Activated naive CD8-positive, alpha-beta T cell treated with anti-CD3 and anti-CD28 coated beads, Interleukin-2, amount 50 U/mL, for 24 hours (primary cell): ENCODE data around the gene PRTG.
"Not testable (repeated sequence)": the region's sequence is repeated elsewhere in the genome, so short reads cannot be mapped to it uniquely, and the experiment has no call there.

Source experiments
- ATAC-seq: fragments of 150-1000 bp; cut with Tn5 transposase; one replicate; pipeline ENCODE4 v1.10.0; 2021
- DNase-seq: peaks from one replicate; pipeline ENCODE4 v3.0.0; 2021
- H3K27ac Mint-ChIP-seq: one replicate; pipeline ENCODE4 v1.8.0; 2021; ENCODE audit warnings: mild to moderate bottlenecking, mixed read lengths
- H3K27me3 Mint-ChIP-seq: one replicate; pipeline ENCODE4 v1.8.0; 2021; ENCODE audit warnings: mixed read lengths
- H3K36me3 Mint-ChIP-seq: one replicate; pipeline ENCODE4 v1.8.0; 2021; ENCODE audit warnings: low read depth, mixed read lengths
- H3K4me1 Mint-ChIP-seq: one replicate; pipeline ENCODE4 v1.8.0; 2021; ENCODE audit warnings: mixed read lengths
- H3K4me3 Mint-ChIP-seq: one replicate; pipeline ENCODE4 v1.8.0; 2021; ENCODE audit warnings: mild to moderate bottlenecking, moderate library complexity, mixed read lengths
- H3K9me3 Mint-ChIP-seq: one replicate; pipeline ENCODE4 v1.8.0; 2021; ENCODE audit warnings: mixed read lengths

The PRTG gene

DNA sequence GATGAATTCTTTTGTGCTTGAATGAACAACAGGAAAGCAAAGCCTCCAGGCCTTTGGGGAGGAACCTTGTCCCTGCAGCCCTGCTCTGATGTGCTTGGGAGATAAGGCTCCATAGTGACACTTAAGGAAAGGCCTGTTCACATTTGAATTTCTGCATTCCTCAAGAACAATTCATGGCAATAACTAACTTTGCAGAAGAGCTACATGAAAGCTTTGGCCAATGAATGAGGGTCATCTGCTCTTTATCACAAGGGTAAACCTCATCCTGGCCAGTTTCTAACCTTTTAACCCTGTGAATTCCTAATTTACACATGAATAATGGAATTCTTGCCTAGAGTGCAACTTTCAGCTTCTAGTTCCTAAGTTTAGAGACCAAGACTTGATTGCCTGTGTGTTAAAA is 5.6 kb downstream of the PRTG start:
- Mint-ChIP-seq H3K9me3 (no peaks in the 10 kb centered on the region), H3K27ac (no peak overlapping the region), H3K4me1 (no peaks in the 10 kb centered on the region), H3K36me3 (no peaks in the 10 kb centered on the region), H3K4me3 (no peak overlapping the region), H3K27me3 (peaks cover 27% of the 10 kb centered on the region)
- no peak for ATAC-seq
- no peak for DNase-seq

DNA sequence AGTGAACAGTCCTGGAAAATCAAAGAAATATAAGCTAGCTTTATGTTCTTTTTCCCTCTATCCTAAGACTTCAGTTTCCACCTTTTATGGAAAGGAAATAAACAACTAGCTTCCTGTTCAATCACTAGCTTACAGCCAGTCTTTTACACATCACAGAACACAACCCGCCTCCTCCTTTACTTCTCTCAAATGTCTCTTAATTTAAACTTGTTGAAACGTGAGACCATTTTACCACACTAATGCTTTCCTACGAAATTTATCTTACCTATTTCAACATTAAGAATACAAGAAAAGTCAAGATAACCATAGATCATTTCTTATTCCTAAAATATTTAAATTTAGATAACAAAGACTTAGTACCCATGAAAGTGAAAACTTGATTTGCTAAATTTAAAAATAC is 6.2 kb downstream of the PRTG start:
- H3K27me3 Mint-ChIP-seq, result peaks cover 31% of the 10 kb centered on the region
- H3K4me3 Mint-ChIP-seq, result no peak overlapping the region
- DNase-seq (no peak), ATAC-seq (no peak)
- H3K27ac Mint-ChIP-seq, result no peak overlapping the region
- no peaks in the 10 kb centered on the region for H3K4me1 Mint-ChIP-seq
- no peaks in the 10 kb centered on the region for H3K36me3 Mint-ChIP-seq
- no peaks in the 10 kb centered on the region for H3K9me3 Mint-ChIP-seq

DNA sequence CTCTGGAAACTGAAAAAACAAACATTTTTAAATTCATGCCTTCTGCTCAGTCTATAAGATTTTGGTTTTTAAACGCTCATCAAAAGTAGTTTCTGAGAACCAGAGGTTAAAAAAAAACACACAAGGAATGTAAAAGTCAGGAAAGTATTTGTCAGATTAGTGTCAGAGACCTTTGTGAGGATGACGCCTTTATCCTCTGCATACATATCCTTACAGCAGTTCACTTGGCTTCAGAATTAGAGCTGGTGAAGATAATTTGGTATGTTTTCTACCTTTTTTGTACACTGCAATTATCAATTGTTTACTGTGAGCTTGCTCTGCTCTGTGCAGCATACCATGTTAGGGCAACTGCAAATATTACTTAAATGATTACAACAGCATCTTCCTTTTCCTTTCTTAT is 8.3 kb downstream of the PRTG start:
- H3K27me3 Mint-ChIP-seq, result peaks cover 30% of the 10 kb centered on the region
- no peaks in the 10 kb centered on the region for H3K36me3 Mint-ChIP-seq
- no peaks in the 10 kb centered on the region for H3K9me3 Mint-ChIP-seq
- H3K4me1 Mint-ChIP-seq, result no peaks in the 10 kb centered on the region
- DNase-seq, result no peak
- no peak for ATAC-seq
- no peak overlapping the region for H3K4me3 Mint-ChIP-seq
- no peak overlapping the region for H3K27ac Mint-ChIP-seq

DNA sequence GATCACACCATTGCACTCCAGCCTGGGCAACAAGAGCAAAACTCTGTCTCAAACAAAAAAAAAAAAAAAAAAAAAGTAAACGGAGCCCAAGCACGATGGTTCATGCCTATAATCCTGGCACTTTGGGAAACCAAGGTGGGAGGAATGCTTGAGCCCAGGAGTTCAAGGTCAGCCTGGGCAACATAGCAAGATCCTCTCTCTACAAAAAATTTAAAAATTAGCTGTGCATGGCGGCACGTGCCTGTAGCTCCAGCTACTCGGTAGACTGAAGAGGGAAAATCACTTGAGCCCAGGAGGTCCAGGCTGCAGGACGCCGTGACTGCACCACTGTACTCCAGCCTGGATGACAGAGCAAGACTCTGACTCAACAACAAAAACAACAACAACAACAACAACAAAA is 9.5 kb downstream of the PRTG start:
- not testable (repeated sequence) for H3K4me1 Mint-ChIP-seq, H3K4me3 Mint-ChIP-seq, ATAC-seq, H3K36me3 Mint-ChIP-seq, H3K9me3 Mint-ChIP-seq, DNase-seq, H3K27ac Mint-ChIP-seq
- H3K27me3 Mint-ChIP-seq, result peaks cover 23% of the 10 kb centered on the region

DNA sequence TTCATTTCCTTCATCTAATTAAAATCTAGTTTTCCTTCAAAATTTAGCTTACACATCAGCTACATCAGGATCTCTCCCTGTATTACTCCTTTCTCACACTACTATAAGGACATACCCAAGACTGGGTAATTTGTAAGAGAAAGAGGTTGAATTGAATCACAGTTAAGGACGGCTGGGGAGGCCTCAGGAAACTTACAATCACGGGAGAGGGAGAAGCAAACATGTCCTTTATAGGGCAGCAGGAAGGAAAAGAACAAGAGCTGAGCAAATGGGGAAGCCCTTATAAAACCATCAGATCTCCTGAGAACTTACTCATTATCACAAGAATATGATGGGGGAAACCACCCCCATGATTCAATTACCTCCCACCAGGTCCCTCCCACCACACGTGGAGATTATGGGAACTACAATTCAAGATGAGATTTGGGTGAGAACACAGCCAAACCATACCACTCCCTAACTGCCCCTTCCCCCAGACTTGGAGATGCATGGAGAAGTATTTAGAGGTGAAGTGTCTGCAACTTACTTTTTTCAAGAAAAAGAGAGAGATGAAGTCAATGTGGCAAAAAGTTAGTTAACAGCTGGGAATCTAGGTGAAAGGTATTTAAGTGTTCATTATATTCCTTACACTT is 21.3 kb downstream of the PRTG start:
- no peaks in the 10 kb centered on the region for H3K36me3 Mint-ChIP-seq
- H3K4me1 Mint-ChIP-seq, result peaks cover 3% of the 10 kb centered on the region
- H3K27ac Mint-ChIP-seq, result no peak overlapping the region
- H3K9me3 Mint-ChIP-seq, result no peaks in the 10 kb centered on the region
- no peak for DNase-seq
- ATAC-seq, result no peak
- peaks cover 40% of the 10 kb centered on the region for H3K27me3 Mint-ChIP-seq
- no peak overlapping the region for H3K4me3 Mint-ChIP-seq

DNA sequence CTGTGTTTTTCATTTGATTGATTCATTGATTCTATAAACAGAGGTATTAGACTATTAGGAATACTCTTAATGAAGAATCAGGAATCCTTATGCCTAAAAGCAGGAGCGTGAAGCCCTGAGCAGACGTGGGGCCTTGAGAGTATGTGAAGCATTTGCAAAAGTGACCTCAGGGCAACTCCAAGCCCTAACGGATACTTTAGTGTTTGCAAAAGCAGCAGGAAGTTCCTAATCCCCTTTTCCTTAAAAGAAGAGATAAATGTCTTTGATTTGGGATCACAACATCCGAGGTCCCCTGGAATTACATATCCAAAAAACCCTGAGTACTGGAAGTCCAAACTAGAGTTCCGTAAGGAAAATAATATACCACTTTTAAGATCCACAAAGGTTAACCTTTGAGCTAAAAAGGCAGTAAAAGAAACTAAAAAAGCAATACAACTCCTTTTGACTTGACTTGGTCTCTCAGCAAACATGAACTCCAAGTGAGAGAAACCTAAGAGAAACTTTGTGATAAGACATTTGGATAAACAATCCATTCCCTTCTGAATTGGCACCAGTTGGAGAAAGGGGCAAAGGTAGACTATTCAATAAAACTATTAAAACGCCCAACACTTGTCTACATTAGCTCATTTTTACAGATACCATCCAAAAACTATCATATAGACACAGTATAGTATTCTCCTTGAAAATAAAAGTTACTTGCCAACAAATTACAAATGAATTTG is 27.4 kb downstream of the PRTG start:
- ATAC-seq (no peak), DNase-seq (no peak)
- Mint-ChIP-seq H3K4me3 (no peak overlapping the region), H3K4me1 (no peaks in the 10 kb centered on the region), H3K27me3 (peaks cover 6% of the 10 kb centered on the region), H3K36me3 (no peaks in the 10 kb centered on the region), H3K9me3 (no peaks in the 10 kb centered on the region), H3K27ac (no peak overlapping the region)

DNA sequence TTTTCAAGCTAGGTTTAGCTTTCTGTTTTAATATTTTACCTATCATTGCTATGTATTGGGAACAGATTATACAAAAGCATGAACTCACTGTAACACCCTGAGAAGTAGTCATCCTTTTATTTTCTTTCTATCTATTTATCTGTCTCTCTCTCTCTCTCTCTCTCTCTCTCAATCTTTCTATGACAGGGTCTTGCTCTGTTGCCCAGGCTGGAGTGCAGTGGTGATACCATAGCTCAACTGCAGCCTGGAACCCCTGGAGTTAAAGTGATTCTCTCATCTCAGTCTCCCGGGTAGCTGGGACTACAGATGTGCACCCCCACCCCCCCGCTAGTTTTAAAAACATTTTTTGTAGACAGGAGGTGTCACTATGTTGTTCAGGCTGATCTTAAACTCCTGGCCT is 28.9 kb downstream of the PRTG start:
- Mint-ChIP-seq H3K27ac (no peak overlapping the region), H3K4me3 (no peak overlapping the region), H3K27me3 (peaks cover 3% of the 10 kb centered on the region), H3K36me3 (no peaks in the 10 kb centered on the region), H3K4me1 (no peaks in the 10 kb centered on the region), H3K9me3 (no peaks in the 10 kb centered on the region)
- no peak for DNase-seq
- no peak for ATAC-seq

DNA sequence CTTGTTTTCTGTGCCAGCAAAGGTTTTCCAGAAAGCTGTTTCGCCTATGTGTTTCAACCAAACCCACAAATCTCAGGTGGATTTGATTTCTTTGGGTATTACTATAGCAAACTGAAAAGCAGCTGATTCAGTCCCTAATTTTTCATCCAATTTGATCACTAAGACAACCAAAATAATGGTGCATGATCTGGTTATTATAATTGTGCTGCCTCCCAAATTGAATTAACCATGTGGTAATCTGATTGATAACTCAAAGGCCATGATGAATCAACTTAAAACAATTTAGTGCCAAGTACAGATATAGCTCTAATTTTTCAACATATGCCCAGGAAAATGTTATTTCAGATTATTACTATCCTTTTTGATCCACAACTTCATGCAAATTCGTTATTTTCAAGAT is 30.6 kb downstream of the PRTG start:
- Mint-ChIP-seq H3K4me1 (no peaks in the 10 kb centered on the region), H3K27me3 (peaks cover 2% of the 10 kb centered on the region), H3K36me3 (no peaks in the 10 kb centered on the region), H3K27ac (no peak overlapping the region), H3K9me3 (no peaks in the 10 kb centered on the region), H3K4me3 (no peak overlapping the region)
- DNase-seq, result no peak
- ATAC-seq, result no peak

DNA sequence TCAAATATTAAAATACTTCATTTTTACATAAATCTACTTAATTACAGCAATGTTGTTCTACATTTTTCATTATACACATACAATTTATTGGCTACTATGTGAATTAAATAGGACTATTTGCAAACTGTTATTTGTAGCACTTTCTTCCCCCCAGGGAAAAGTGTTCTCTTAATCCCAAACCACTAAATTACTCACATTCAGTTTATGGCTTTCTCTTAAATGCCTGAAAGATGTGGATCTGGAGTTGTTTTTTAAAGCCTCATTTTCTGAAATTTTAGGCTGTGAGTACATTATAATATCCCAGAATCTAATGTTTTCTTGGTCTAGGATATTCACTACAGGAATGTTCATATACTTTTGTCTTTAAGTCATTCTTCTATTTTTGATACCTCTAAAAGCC is 32.7 kb downstream of the PRTG start:
- no peak for DNase-seq
- Mint-ChIP-seq H3K27ac (no peak overlapping the region), H3K9me3 (no peaks in the 10 kb centered on the region), H3K4me1 (no peaks in the 10 kb centered on the region), H3K36me3 (no peaks in the 10 kb centered on the region), H3K27me3 (peaks cover 7% of the 10 kb centered on the region), H3K4me3 (no peak overlapping the region)
- no peak for ATAC-seq

DNA sequence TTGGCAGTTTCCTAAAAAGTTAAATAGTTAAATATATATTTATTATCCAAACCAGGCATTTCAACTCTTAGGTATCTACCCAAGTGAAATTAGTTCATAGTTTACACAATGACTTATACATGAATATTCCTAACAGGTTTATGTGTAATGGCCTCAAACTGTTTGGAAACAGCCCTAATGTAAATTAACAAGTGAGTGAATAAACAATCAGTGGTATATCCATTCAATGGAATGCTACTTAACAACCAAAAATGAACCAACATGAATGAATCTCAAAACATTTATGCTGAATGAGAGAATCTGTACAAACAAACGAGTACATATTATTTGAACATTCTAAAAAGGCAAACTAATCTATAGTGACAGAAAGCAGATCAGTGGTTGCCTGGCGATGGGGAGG is 33.5 kb downstream of the PRTG start:
- Mint-ChIP-seq H3K36me3 (no peaks in the 10 kb centered on the region), H3K27me3 (peaks cover 7% of the 10 kb centered on the region), H3K4me1 (no peaks in the 10 kb centered on the region), H3K4me3 (no peak overlapping the region), H3K27ac (no peak overlapping the region), H3K9me3 (no peaks in the 10 kb centered on the region)
- ATAC-seq, result no peak
- no peak for DNase-seq

DNA sequence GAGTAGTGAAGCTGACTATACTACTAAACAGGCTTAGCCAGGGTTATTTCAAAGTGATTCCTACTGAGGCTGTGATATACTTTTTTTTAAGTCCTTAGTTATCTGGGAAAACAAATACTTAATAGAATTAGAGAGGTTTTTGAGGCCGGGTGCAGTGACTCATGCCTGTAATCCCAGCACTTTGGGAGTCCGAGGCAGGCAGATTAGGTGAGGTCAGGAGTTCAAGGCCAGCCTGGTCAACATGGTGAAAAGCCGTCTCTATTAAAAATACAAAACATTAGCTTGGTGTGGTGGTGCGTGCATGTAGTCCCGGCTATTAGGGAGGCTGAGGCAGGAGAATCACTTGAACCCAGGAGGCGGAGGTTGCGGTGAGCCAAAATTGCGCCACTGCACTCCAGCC is 34.2 kb downstream of the PRTG start:
- H3K9me3 Mint-ChIP-seq, result no peaks in the 10 kb centered on the region
- no peak overlapping the region for H3K4me3 Mint-ChIP-seq
- ATAC-seq (no peak), DNase-seq (no peak)
- no peaks in the 10 kb centered on the region for H3K36me3 Mint-ChIP-seq
- peaks cover 7% of the 10 kb centered on the region for H3K27me3 Mint-ChIP-seq
- H3K4me1 Mint-ChIP-seq, result peaks cover 2% of the 10 kb centered on the region
- H3K27ac Mint-ChIP-seq, result no peak overlapping the region

DNA sequence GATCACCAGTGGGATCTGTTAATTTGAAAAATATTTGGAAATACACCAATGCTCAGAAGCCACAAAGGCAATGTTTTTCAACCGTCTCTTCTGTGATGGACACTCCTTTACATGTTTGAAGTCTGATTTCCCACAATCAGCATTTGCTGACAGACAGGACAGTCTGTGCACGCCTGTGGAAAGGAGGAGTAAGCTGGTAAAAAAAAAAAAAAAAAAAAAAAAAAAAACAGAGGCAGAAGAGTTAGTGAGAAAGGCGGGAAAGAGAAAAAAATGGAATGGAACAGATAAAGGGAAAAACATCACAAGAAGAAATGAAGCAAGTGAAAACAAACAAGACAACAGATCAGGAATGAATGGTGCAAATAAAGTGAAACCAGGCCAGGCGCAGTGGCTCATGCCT is 35.0 kb downstream of the PRTG start:
- no peak for DNase-seq

DNA sequence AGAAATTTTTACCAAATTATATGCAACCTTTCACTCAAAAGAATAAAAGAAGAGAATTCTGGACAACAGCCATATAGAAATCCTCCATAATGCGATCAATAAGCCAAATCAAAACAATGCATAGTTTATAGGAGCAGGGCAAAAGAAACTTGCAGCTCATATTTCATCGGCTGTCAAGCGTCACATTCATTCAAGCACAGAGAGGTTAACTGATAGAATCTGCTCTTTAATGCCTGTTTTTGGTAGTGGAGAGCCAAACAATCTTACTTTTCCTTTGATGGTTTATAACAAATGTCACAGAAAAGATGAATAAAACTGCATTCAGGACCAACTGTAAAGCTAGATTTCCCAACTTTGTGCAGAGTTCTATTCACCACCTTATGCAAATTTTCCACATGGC is 35.4 kb downstream of the PRTG start:
- DNase-seq (no peak), ATAC-seq (no peak)
- peaks cover 7% of the 10 kb centered on the region for H3K27me3 Mint-ChIP-seq
- no peaks in the 10 kb centered on the region for H3K36me3 Mint-ChIP-seq
- no peak overlapping the region for H3K4me3 Mint-ChIP-seq
- no peak overlapping the region for H3K27ac Mint-ChIP-seq
- no peaks in the 10 kb centered on the region for H3K9me3 Mint-ChIP-seq
- H3K4me1 Mint-ChIP-seq, result peaks cover 2% of the 10 kb centered on the region

More for the DNA sequence above, 35.0 kb downstream of the PRTG start:
- Mint-ChIP-seq H3K9me3 (no peaks in the 10 kb centered on the region), H3K27me3 (peaks cover 7% of the 10 kb centered on the region), H3K4me3 (no peak overlapping the region), H3K36me3 (no peaks in the 10 kb centered on the region), H3K4me1 (peaks cover 2% of the 10 kb centered on the region), H3K27ac (no peak overlapping the region)
- no peak for ATAC-seq

DNA sequence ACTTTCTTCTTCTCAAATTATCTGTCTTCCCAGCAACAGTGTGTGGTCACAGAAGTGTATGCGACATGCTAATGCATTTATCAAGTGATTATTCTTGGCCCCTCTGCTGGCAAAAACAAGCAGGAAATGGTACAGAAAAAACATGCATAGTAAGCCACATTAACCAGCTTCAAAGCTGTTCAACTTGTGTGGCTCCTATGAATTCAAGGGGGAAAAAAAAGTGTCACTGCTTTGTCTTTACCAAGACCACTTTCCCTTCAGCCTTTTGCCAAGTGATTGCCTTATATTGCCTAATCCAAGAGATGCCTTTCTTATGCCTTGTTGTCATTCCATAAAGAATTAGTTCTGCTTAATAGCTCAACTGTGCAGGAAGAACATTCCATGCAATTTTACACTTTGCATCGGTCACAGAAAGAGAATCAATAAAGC is 39.1 kb downstream of the PRTG start:
- no peak overlapping the region for H3K4me3 Mint-ChIP-seq
- H3K27me3 Mint-ChIP-seq, result peaks cover 7% of the 10 kb centered on the region
- H3K27ac Mint-ChIP-seq, result no peak overlapping the region
- no peaks in the 10 kb centered on the region for H3K9me3 Mint-ChIP-seq
- H3K4me1 Mint-ChIP-seq, result peaks cover 2% of the 10 kb centered on the region
- no peak for ATAC-seq
- no peaks in the 10 kb centered on the region for H3K36me3 Mint-ChIP-seq
- no peak for DNase-seq

DNA sequence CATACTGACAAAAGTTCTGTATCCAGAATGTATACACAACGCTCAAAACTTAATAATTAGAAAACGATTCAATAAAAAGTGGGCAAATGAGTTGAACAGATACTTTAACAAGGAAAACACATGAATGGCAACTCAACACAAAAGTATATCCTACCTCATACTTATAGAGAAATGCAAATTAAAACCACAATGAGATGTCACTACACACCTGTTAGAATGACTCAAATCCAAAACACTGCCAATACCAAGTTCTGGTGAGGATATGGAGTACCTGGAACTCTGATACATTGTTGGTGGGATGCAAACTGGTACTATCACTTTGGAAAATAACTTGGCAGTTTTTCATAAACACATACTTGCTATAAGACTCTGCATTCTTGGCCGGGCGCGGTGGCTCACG is 42.1 kb downstream of the PRTG start:
- Mint-ChIP-seq H3K27ac (no peak overlapping the region), H3K4me3 (no peak overlapping the region), H3K27me3 (peaks cover 5% of the 10 kb centered on the region), H3K36me3 (no peaks in the 10 kb centered on the region), H3K9me3 (no peaks in the 10 kb centered on the region), H3K4me1 (peaks cover 2% of the 10 kb centered on the region)
- DNase-seq (no peak), ATAC-seq (no peak)

DNA sequence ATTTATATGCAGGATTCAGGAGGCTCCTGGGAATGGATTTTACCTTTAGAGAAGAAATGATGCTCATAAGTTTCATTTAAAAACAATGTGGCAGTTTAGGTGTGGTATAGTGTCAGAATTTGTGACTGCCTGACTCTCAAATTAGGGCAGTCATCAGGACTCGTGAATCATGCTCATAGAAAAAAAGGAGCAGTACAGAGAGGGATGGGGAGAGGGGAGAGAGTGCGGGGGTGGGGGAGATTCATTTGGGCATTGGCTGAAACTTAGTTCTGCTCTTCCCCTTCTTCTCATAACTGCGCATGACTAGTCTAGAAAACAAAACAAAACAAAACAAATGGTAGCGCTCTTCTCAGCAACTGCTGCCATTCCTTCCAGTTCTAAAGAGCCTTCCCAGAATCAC is 44.3 kb downstream of the PRTG start:
- Mint-ChIP-seq H3K27ac (no peak overlapping the region), H3K4me3 (no peak overlapping the region), H3K27me3 (peaks cover 6% of the 10 kb centered on the region), H3K9me3 (no peaks in the 10 kb centered on the region), H3K36me3 (no peaks in the 10 kb centered on the region), H3K4me1 (no peaks in the 10 kb centered on the region)
- ATAC-seq (no peak), DNase-seq (no peak)
